HG03520 (cell line): Measurements from ENCODE around the gene HLA-DQB2.
"Not testable (repeated sequence)": the region's sequence is repeated elsewhere in the genome, so short reads cannot be mapped to it uniquely, and the experiment has no call there.

Experiments used
- ATAC-seq: cut with Tn5 transposase; IDR thresholded peaks from one replicate; pipeline ENCODE4 v1.9.1; 2021; ENCODE audit warnings: mild to moderate bottlenecking, moderate library complexity; ENCODE audit not compliant: unreplicated experiment

HLA-DQB2 gene

GRCh38 chr6:32763421-32763820 is at the start of gene HLA-DQB2:
Gene HLA-DQB2 (minus strand): TSS chr6:32763532. CDS start chr6:32763470, 62 bp downstream.
- no peak for ATAC-seq

- ATAC-seq, result no peak
Measured at GRCh38 chr6:32809171-32809570, 45.8 kb upstream of the HLA-DQB2 start.

- no peak for ATAC-seq
Measured at GRCh38 chr6:32807020-32807580, 43.8 kb upstream of the HLA-DQB2 start.

GRCh38 chr6:32805404-32805803 is 42.1 kb upstream of the HLA-DQB2 start:
- not testable (repeated sequence) for ATAC-seq

- no peak for ATAC-seq
Measured at GRCh38 chr6:32803416-32803815, 40.1 kb upstream of the HLA-DQB2 start.

GRCh38 chr6:32799740-32800139 is 36.4 kb upstream of the HLA-DQB2 start:
- no peak for ATAC-seq

GRCh38 chr6:32799168-32799567 is 35.8 kb upstream of the HLA-DQB2 start:
- ATAC-seq, result no peak

GRCh38 chr6:32796848-32797776 is 33.8 kb upstream of the HLA-DQB2 start:
- ATAC-seq, result no peak

- ATAC-seq, result no peak
Measured at GRCh38 chr6:32794510-32794909, 31.2 kb upstream of the HLA-DQB2 start.

- ATAC-seq, result no peak
Measured at GRCh38 chr6:32792901-32793435, 29.6 kb upstream of the HLA-DQB2 start.

GRCh38 chr6:32790306-32790705 is 27.0 kb upstream of the HLA-DQB2 start:
- ATAC-seq, result no peak

GRCh38 chr6:32785781-32786533 is 22.6 kb upstream of the HLA-DQB2 start:
- ATAC-seq, result no peak

- ATAC-seq, result not testable (repeated sequence)
Measured at GRCh38 chr6:32782923-32783322, 19.6 kb upstream of the HLA-DQB2 start.

- ATAC-seq, result no peak
Measured at GRCh38 chr6:32779036-32779435, 15.7 kb upstream of the HLA-DQB2 start.

- no peak for ATAC-seq
Measured at GRCh38 chr6:32775071-32775470, 11.7 kb upstream of the HLA-DQB2 start.

GRCh38 chr6:32774426-32774825 is 11.1 kb upstream of the HLA-DQB2 start:
- no peak for ATAC-seq

GRCh38 chr6:32772656-32773055 is 9.3 kb upstream of the HLA-DQB2 start:
- ATAC-seq, result no peak

GRCh38 chr6:32764048-32764447 is 716 bp upstream of the HLA-DQB2 start:
- no peak for ATAC-seq

GRCh38 chr6:32761548-32761947 is 1.8 kb downstream of the HLA-DQB2 start:
- no peak for ATAC-seq

- no peak for ATAC-seq
Measured at GRCh38 chr6:32761072-32761471, 2.3 kb downstream of the HLA-DQB2 start.

GRCh38 chr6:32759669-32760068 is 3.7 kb downstream of the HLA-DQB2 start:
- no peak for ATAC-seq
